ENCODE results near the gene ERCC2.

The ERCC2 gene

DNA sequence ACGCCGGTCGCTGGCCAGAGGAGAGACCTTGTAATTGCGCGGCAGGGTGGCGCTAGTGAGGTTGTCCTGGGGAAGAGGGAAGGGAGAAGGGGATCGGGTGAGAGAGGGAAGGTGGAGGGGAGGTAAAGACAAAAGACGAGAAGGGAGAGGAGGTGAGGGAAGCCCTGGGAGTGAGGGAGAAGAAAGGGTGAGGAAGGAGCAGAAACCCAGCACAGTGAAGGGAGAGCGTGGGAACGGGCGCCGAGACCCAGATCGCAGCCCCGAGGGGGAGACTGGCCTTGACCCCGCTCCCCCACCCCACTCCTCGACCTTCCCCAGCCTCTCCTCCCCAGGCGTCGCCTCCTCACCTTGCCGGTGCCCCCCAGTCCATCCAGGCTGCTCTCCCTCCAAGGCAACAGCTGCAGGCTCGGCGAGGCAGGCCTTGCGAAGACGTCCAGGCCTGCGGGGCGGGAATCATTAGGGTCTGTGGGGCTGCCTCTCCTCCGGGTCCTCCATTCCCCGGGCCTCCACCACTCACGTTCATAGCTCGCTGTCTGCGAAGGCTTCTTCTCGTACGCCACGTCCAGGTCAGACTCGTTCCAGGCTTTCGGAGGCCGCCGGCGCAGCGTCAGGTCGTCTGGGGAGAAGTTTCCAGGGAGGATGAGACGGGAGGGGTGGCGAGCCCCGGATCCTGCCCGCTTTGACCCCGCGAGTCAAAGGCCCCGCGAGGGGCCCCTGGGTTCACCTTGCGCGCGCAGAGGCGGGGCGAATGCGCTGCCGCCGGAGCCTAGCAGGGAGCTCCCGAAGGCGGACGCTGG, 25.6 kb upstream of the ERCC2 start:
- no peaks in the 10 kb centered on the region for H3K36me3 ChIP-seq (ENCODE audit: control insufficient read depth, low read depth, low read length)

DNA sequence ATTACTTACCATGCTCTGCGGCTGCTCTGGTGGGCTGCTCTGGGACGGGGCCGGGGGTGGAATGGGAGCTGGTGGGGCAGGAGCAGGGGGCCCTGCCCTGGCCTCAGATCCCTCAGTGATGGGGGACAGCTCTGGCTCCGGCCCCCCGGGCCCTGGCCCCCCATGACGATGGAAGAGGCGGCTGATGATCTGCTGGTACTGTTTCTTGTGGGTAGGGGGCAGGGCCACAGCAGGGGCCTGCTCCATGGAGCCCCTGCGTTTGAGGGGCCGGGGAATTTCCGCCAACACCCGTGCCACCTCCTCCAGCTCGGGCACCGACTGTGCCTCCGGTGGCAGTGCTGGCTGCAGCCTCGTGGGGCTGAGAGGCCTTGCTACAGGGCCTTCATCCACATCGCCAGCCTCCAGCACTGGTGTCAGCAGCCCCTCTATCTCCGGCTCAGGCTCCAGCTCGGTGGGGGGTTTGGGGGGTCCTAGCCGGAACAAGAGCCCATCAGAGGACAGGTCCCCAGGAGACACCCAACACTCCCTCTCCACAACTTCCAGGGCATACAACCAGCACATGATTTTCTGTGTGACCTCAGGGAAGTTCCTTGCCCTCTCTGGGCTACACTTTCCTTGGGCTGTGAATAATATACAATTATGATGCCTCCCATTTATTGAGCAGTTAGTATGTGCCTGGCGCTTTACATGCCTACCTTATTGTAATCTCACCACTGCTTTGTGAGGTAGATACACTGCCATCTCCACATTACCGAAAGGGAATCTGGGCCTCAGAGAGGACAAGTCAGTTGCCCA, 21.7 kb upstream of the ERCC2 start:
- Histone ChIP-seq H3K9ac (ENCODE audit: low read length) (no peak overlapping the region), H3K4me3 (ENCODE audit: low read length) (no peak overlapping the region), H3K36me3 (ENCODE audit: control insufficient read depth, low read depth, low read length) (no peaks in the 10 kb centered on the region), H3K4me1 (ENCODE audit: control insufficient read depth, low read depth, low read length) (no peaks in the 10 kb centered on the region), H3K9me3 (ENCODE audit: control insufficient read depth, low read depth, low read length) (no peaks in the 10 kb centered on the region), H3K27me3 (ENCODE audit: control insufficient read depth, insufficient read depth, low read length) (peaks cover 13% of the 10 kb centered on the region), H3K27ac (ENCODE audit: low read length) (no peak overlapping the region)

More for the DNA sequence above, 25.6 kb upstream of the ERCC2 start:
- H3K27me3 ChIP-seq (ENCODE audit: control insufficient read depth, insufficient read depth, low read length), result peaks cover 22% of the 10 kb centered on the region
- no peak overlapping the region for H3K9ac ChIP-seq (ENCODE audit: low read length)
- no peak overlapping the region for H3K27ac ChIP-seq (ENCODE audit: low read length)
- no peaks in the 10 kb centered on the region for H3K4me1 ChIP-seq (ENCODE audit: control insufficient read depth, low read depth, low read length)
- no peaks in the 10 kb centered on the region for H3K9me3 ChIP-seq (ENCODE audit: control insufficient read depth, low read depth, low read length)
- H3K4me3 ChIP-seq (ENCODE audit: low read length), result peak overlapping the region; percentile 40

DNA sequence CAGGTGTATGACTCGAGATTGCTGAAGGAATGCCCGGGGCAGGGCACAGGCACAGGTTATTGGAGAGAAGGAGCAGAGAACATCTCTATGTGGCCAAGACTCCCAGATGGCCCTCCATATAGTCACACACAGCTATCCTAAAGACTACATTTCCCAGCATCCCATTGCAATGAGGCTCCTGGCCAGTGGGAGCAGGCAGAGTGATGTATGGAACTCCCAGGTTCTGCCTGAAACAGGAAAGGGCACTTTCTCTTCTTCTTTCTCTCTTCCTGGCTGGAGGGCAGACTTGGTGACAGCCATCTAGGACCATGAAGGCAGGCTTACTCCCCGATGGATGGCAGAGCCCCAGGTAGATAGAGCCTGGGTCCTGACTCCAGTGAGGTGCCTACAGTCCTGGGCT, 21.0 kb upstream of the ERCC2 start:
- no peak overlapping the region for H3K9ac ChIP-seq (ENCODE audit: low read length)

DNA sequence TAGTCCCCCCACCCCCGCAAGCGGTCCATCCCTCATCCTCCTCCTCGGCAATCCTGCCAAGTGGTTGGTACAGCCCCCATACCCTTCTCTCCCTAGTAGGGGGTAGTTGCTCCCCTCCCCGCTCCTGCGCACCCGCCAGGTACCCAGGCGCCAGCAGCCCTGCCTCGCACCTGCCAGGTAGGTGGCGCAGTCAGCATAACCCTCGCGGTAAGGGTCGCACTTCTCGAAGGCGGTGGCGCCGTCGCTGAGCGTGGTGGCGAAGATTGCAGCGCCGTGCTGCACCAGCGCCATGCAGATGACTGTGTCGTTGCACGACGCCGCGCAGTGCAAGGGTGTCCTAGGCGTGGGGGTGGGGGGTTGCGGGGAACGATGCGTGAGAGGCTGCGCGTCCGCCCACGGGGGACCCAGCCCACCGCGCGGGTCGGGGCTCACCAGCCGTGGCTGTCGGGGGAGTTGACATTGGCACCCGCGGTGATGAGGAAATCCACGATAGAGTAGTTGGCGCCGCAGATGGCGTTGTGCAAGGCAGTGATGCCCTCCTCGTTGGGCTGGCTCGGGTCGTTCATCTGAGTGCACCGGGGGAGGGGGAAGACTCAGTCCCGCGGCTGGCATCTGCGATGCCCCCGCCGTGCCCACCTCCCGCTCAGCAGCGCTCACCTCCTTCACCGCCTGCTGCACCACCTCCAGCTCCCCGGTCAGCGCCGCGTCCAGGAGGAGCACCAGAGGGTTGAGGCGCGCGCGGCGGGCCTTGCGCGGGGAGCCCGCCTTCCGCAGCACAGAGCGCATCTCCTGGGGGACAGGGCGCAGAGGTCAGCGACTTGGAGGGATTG, 15.2 kb upstream of the ERCC2 start:
- no peaks in the 10 kb centered on the region for H3K4me1 ChIP-seq (ENCODE audit: control insufficient read depth, low read depth, low read length)
- H3K36me3 ChIP-seq (ENCODE audit: control insufficient read depth, low read depth, low read length), result no peaks in the 10 kb centered on the region
- no peak overlapping the region for H3K4me3 ChIP-seq (ENCODE audit: low read length)
- H3K9me3 ChIP-seq (ENCODE audit: control insufficient read depth, low read depth, low read length), result no peaks in the 10 kb centered on the region
- H3K27me3 ChIP-seq (ENCODE audit: control insufficient read depth, insufficient read depth, low read length), result no peaks in the 10 kb centered on the region
- H3K9ac ChIP-seq (ENCODE audit: low read length), result no peak overlapping the region
- H3K27ac ChIP-seq (ENCODE audit: low read length), result no peak overlapping the region

More for the DNA sequence above, 21.0 kb upstream of the ERCC2 start:
- H3K9me3 ChIP-seq (ENCODE audit: control insufficient read depth, low read depth, low read length), result no peaks in the 10 kb centered on the region
- no peak overlapping the region for H3K4me3 ChIP-seq (ENCODE audit: low read length)
- H3K27me3 ChIP-seq (ENCODE audit: control insufficient read depth, insufficient read depth, low read length), result peaks cover 6% of the 10 kb centered on the region
- H3K36me3 ChIP-seq (ENCODE audit: control insufficient read depth, low read depth, low read length), result no peaks in the 10 kb centered on the region
- H3K4me1 ChIP-seq (ENCODE audit: control insufficient read depth, low read depth, low read length), result no peaks in the 10 kb centered on the region
- no peak overlapping the region for H3K27ac ChIP-seq (ENCODE audit: low read length)

DNA sequence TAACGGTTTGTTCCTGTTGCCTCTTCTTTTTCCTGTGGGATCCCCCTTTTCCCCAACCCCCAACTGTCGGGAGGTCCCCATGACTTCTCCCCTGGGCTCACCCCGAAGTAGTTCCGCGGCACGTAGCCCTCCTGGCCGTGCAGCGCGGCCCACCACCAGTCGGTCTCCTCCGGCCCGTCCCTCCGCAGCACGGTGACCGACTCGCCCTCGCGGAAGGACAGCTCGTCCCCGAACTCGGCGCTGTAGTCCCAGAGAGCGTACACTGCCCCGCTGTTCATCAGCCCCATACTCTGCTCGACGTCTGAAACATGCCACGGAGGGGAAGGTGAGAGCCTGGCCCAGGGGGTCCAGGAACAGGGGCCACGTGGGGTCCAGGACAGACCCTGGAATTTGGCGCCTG, 12.1 kb upstream of the ERCC2 start:
- no peak overlapping the region for H3K4me3 ChIP-seq (ENCODE audit: low read length)
- no peaks in the 10 kb centered on the region for H3K9me3 ChIP-seq (ENCODE audit: control insufficient read depth, low read depth, low read length)
- H3K27ac ChIP-seq (ENCODE audit: low read length), result no peak overlapping the region
- H3K4me1 ChIP-seq (ENCODE audit: control insufficient read depth, low read depth, low read length), result no peaks in the 10 kb centered on the region
- no peaks in the 10 kb centered on the region for H3K36me3 ChIP-seq (ENCODE audit: control insufficient read depth, low read depth, low read length)
- no peak overlapping the region for H3K9ac ChIP-seq (ENCODE audit: low read length)
- no peaks in the 10 kb centered on the region for H3K27me3 ChIP-seq (ENCODE audit: control insufficient read depth, insufficient read depth, low read length)

DNA sequence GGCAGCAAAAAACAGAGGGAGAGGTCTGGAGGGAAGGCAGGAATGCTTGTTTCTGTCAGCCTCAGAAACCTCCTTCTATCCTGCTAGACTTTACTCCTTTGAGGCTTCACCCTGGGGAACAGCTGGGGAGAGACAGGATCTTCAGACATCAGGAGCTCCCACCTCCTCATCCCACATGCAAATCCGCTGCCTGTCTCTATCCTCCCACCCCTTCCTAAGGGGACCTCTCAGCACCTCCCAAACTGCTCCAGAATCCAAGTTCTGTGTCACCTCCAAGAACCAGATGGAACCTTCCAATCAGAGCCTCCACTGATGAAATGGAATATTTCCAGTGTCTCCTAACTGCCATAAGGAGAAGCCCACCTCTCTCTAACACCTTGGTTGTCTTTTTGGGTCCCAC, 9.7 kb upstream of the ERCC2 start:
- H3K36me3 ChIP-seq (ENCODE audit: control insufficient read depth, low read depth, low read length), result no peaks in the 10 kb centered on the region
- no peak overlapping the region for H3K9ac ChIP-seq (ENCODE audit: low read length)
- no peaks in the 10 kb centered on the region for H3K27me3 ChIP-seq (ENCODE audit: control insufficient read depth, insufficient read depth, low read length)
- no peaks in the 10 kb centered on the region for H3K9me3 ChIP-seq (ENCODE audit: control insufficient read depth, low read depth, low read length)
- H3K27ac ChIP-seq (ENCODE audit: low read length), result no peak overlapping the region
- H3K4me3 ChIP-seq (ENCODE audit: low read length), result no peak overlapping the region
- H3K4me1 ChIP-seq (ENCODE audit: control insufficient read depth, low read depth, low read length), result peaks cover 3% of the 10 kb centered on the region

DNA sequence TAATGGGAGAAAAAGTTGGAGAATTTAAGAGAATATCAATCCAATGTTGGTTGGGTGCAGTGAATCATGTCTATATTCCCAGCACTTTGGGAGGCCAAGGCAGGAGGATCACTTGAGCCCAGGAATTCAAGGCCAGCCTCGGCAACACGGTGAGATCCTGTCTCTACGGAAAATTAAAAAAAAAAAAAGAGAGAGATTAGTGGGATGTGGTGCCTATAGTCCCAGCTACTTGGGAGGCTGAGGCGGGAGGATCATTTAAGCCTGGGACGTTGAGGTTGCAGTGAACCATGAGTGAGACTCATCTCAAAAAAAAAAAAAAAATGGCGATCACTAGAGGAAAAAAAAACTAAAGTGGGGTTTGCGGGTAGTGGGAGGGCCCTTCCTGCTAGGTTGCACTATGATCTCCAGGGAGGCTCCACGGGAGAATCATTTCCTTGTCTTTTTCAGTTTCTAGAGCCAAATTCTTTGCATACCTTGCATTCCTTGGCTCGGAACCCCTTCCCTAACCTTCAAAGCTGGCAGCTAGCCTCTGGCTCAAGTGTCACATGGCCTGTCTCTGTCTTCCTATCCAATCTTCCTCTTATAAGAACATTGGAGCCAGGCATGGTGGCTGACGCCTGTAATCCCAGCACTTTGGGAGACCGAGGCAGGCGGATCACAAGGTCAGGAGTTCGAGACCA, 5.8 kb upstream of the ERCC2 start:
- no peaks in the 10 kb centered on the region for H3K9me3 ChIP-seq (ENCODE audit: control insufficient read depth, low read depth, low read length)
- H3K9ac ChIP-seq (ENCODE audit: low read length), result no peak overlapping the region
- no peak overlapping the region for H3K27ac ChIP-seq (ENCODE audit: low read length)
- peaks cover 3% of the 10 kb centered on the region for H3K4me1 ChIP-seq (ENCODE audit: control insufficient read depth, low read depth, low read length)
- no peak overlapping the region for H3K4me3 ChIP-seq (ENCODE audit: low read length)
- no peaks in the 10 kb centered on the region for H3K27me3 ChIP-seq (ENCODE audit: control insufficient read depth, insufficient read depth, low read length)
- H3K36me3 ChIP-seq (ENCODE audit: control insufficient read depth, low read depth, low read length), result no peaks in the 10 kb centered on the region

DNA sequence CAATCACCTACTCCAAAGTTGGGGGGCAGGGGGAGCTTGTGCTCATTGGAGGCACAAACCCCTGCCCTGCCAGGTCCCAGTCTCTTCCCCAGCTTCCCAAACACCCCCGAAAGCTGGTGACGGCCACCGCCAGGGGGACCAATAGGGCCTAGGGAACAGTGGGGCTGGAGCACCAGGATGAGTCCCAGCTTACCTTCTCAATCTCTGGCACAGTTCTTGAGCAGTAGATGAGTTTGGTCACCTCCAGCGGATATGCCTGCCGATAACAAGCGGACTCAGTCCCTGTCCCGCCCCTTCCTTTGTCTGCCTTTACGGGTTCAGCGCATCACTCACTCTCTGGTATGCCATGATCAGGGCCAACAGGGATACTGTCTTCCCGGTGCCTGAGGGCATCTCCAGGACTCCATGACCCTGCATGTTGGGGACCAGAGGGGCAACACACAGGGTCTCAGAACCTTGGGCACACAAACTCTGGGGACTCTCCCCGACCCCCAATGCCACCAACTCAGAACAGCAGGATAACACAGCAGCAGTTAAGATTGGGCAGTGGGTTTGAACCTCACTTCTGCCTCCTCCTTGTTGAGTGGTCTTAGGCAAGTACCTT, 1.5 kb downstream of the ERCC2 start:
- H3K4me3 ChIP-seq (ENCODE audit: low read length), result peak overlapping the region; percentile 17
- H3K4me1 ChIP-seq (ENCODE audit: control insufficient read depth, low read depth, low read length), result no peaks in the 10 kb centered on the region
- no peak overlapping the region for H3K9ac ChIP-seq (ENCODE audit: low read length)
- H3K27ac ChIP-seq (ENCODE audit: low read length), result no peak overlapping the region
- H3K27me3 ChIP-seq (ENCODE audit: control insufficient read depth, insufficient read depth, low read length), result no peaks in the 10 kb centered on the region
- H3K9me3 ChIP-seq (ENCODE audit: control insufficient read depth, low read depth, low read length), result no peaks in the 10 kb centered on the region
- H3K36me3 ChIP-seq (ENCODE audit: control insufficient read depth, low read depth, low read length), result peaks cover 15% of the 10 kb centered on the region

DNA sequence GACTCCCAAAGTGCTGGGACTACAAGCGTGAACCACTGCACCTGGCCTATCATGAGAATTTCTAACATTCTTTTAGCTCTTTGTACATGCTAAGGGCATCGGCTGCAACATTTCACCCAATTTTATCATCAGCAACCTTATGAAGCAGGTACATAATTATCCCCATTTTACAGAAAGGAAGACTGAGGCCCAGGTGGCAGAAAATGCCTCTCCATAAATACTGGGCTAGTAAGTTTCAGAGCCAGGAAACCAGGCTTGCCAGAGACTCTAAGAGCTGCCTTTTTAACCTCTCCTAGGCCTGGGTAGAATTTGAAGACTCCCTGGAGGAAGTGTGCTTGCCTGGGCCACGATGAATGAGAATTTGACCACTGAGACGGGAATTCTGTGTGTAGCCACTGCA, 2.2 kb downstream of the ERCC2 start:
- Histone ChIP-seq H3K27ac (ENCODE audit: low read length) (no peak overlapping the region), H3K27me3 (ENCODE audit: control insufficient read depth, insufficient read depth, low read length) (no peaks in the 10 kb centered on the region), H3K9ac (ENCODE audit: low read length) (no peak overlapping the region), H3K36me3 (ENCODE audit: control insufficient read depth, low read depth, low read length) (peaks cover 15% of the 10 kb centered on the region), H3K9me3 (ENCODE audit: control insufficient read depth, low read depth, low read length) (no peaks in the 10 kb centered on the region), H3K4me1 (ENCODE audit: control insufficient read depth, low read depth, low read length) (no peaks in the 10 kb centered on the region), H3K4me3 (ENCODE audit: low read length) (no peak overlapping the region)

DNA sequence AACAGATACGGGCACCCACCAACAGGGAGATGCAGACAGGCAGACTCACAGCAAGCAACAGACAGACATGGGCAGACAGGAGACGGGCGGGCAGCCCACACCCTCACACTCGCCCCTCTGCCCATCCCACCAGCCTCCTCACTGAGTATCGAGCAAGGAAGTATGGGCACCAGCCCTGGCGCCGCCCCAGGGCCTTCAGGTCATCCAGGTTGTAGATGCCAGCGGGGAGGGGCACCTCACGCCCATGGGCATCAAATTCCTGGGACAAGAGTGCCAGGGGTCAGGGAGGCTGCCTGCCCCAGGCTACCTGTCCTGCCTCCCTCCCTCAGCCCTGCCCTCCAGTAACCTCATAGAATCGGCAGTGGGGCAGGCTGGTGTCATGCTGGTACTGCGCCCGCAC, 5.7 kb downstream of the ERCC2 start:
- peaks cover 35% of the 10 kb centered on the region for H3K36me3 ChIP-seq (ENCODE audit: control insufficient read depth, low read depth, low read length)
- H3K4me1 ChIP-seq (ENCODE audit: control insufficient read depth, low read depth, low read length), result no peaks in the 10 kb centered on the region
- H3K9ac ChIP-seq (ENCODE audit: low read length), result no peak overlapping the region
- no peaks in the 10 kb centered on the region for H3K27me3 ChIP-seq (ENCODE audit: control insufficient read depth, insufficient read depth, low read length)
- H3K9me3 ChIP-seq (ENCODE audit: control insufficient read depth, low read depth, low read length), result no peaks in the 10 kb centered on the region
- H3K4me3 ChIP-seq (ENCODE audit: low read length), result no peak overlapping the region
- H3K27ac ChIP-seq (ENCODE audit: low read length), result no peak overlapping the region

Measured in iPS-18a (cell line).